Iris pigment epithelial cell (primary cell): Measurements from ENCODE around the gene PEX19.

Experiments
- DNase-seq: peaks from one replicate; pipeline ENCODE4 v3.0.0-alpha.2; 2011; ENCODE audit warnings: low read depth

Gene PEX19

GRCh38 chr1:160277987-160278386 is 6.9 kb downstream of the PEX19 start:
- DNase-seq: no peak

- DNase-seq: no peak
Observed at GRCh38 chr1:160277330-160277729, 7.6 kb downstream of the PEX19 start.

- no peak for DNase-seq
Observed at GRCh38 chr1:160271025-160271424, 13.9 kb downstream of the PEX19 start.

- DNase-seq: no peak
Observed at GRCh38 chr1:160267284-160267991, 17.5 kb downstream of the PEX19 start.

GRCh38 chr1:160264795-160265307 is 20.1 kb downstream of the PEX19 start:
- no peak for DNase-seq

GRCh38 chr1:160261893-160262794 is 22.8 kb downstream of the PEX19 start, which contains the start of gene DCAF8:
TSS of gene DCAF8 (minus strand) at chr1:160262549. CDS start at chr1:160244008, 18,541 bp downstream.
- DNase-seq: peak; percentile 98

- peak; percentile 94 for DNase-seq
Observed at GRCh38 chr1:160261556-160261892, 23.4 kb downstream of the PEX19 start.

- DNase-seq: peak; percentile 92
Observed at GRCh38 chr1:160260406-160261382, 24.2 kb downstream of the PEX19 start.

- peak; percentile 10 for DNase-seq
Observed at GRCh38 chr1:160258177-160258798, 26.6 kb downstream of the PEX19 start.

- DNase-seq: no peak
Observed at GRCh38 chr1:160257411-160258015, 27.4 kb downstream of the PEX19 start.

- DNase-seq: peak; percentile 90
Observed at GRCh38 chr1:160256396-160257046, 28.4 kb downstream of the PEX19 start.

- no peak for DNase-seq
Observed at GRCh38 chr1:160255781-160256300, 29.1 kb downstream of the PEX19 start.

- DNase-seq: peak; percentile 78
Observed at GRCh38 chr1:160251687-160252526, 33.0 kb downstream of the PEX19 start.

GRCh38 chr1:160251011-160251410 is 33.9 kb downstream of the PEX19 start:
- DNase-seq: no peak

GRCh38 chr1:160247053-160247452 is 37.9 kb downstream of the PEX19 start:
- no peak for DNase-seq

GRCh38 chr1:160245434-160245833 is 39.5 kb downstream of the PEX19 start:
- no peak for DNase-seq

GRCh38 chr1:160244209-160244608 is 40.7 kb downstream of the PEX19 start:
- peak; percentile 7 for DNase-seq

GRCh38 chr1:160243767-160244166 is 41.2 kb downstream of the PEX19 start:
- DNase-seq: no peak
